SH-SY5Y (cell line): ENCODE results near the gene KIF25.

Experiments
- GATA2 ChIP-seq: IDR thresholded peaks from 2 replicates; pipeline ENCODE4 v1.6.1; 2011; ENCODE audit warnings: mild to moderate bottlenecking, low read depth, low read length
- GATA3 ChIP-seq: IDR thresholded peaks from 2 replicates; pipeline ENCODE4 v1.6.1; 2011; ENCODE audit warnings: low read depth, mild to moderate bottlenecking, low read length, moderate library complexity

GRCh38 chr6:168081858-168082546 is 84.5 kb downstream of the KIF25 start:
- TF ChIP-seq GATA3 (no peak), GATA2 (no peak)
